Natural killer cell treated with Interleukin-12 subunit alpha and Interleukin-12 subunit beta and Interleukin-15 and Interleukin-18, amount 100 ng/mL, for 72 hours (primary cell): ENCODE data around the gene APC2. TPM values are rescaled to one million over a fixed set of nuclear protein-coding genes. Genes with fewer than 3 reads are reported as not detected.
"Not testable (repeated sequence)": the region's sequence is repeated elsewhere in the genome, so short reads cannot be mapped to it uniquely, and the experiment has no call there.

Experiments
- ATAC-seq, 2 donors: fragments of 150-1000 bp; cut with Tn5 transposase in 1 of 2; sonication (Bioruptor Pico), chemical (Tn5 transposase) in 1 of 2; 2 replicates each; pipeline ENCODE4 v1.10.0; 2021
- DNase-seq: peaks from one replicate; pipeline ENCODE4 v3.0.0; 2022; ENCODE audit warnings: low spot score
- H3K27ac Mint-ChIP-seq, 2 donors: 1 replicate in 1 of 2; 2 replicates in 1 of 2; pipeline ENCODE4 v1.8.0; 2022; ENCODE audit warnings: mixed read lengths in 2 of 2, mild to moderate bottlenecking in 1 of 2, moderate library complexity in 1 of 2
- H3K27me3 Mint-ChIP-seq, 2 donors: 1 replicate in 1 of 2; 2 replicates in 1 of 2; pipeline ENCODE4 v1.8.0; 2022; ENCODE audit warnings: mixed read lengths in 2 of 2
- H3K36me3 Mint-ChIP-seq: one replicate; pipeline ENCODE4 v1.8.0; 2022; ENCODE audit warnings: mixed read lengths
- H3K4me1 Mint-ChIP-seq, 2 donors: 1 replicate in 1 of 2; 2 replicates in 1 of 2; pipeline ENCODE4 v1.8.0; 2022; ENCODE audit warnings: low read depth in 2 of 2, mixed read lengths in 2 of 2, mild to moderate bottlenecking in 1 of 2
- H3K4me3 Mint-ChIP-seq: one replicate; pipeline ENCODE4 v1.8.0; 2022; ENCODE audit warnings: mixed read lengths
- H3K9me3 Mint-ChIP-seq: 2 replicates; pipeline ENCODE4 v1.8.0; 2022; ENCODE audit warnings: mixed read lengths
- total RNA-seq, 2 donors: library from RNA; stranded (reverse); gene quantifications; one replicate each; pipeline ENCODE4 v1.2.3, GENCODE V29; 2022

The APC2 gene
- total RNA-seq, 2 donors from 2014 or later = 0.05 to 0.17 TPM

- Mint-ChIP-seq H3K9me3 (no peaks in the 10 kb centered on the region), H3K27me3 (no peaks in the 10 kb centered on the region), H3K4me3 (no peak overlapping the region), H3K4me1 (peaks cover 4 to 16% of the 10 kb centered on the region in 2 donors), H3K27ac (no peak overlapping the region), H3K36me3 (no peaks in the 10 kb centered on the region)
- DNase-seq (no peak), ATAC-seq (no peak)
Observed at GRCh38 chr19:1473085-1473851, 23.3 kb downstream of the APC2 start.

GRCh38 chr19:1474011-1474764 lies 24.3 kb downstream of the APC2 start:
- DNase-seq = no peak
- no peaks in the 10 kb centered on the region for H3K9me3 Mint-ChIP-seq
- H3K4me3 Mint-ChIP-seq = no peak overlapping the region
- H3K36me3 Mint-ChIP-seq = peaks cover 4% of the 10 kb centered on the region
- no peaks in the 10 kb centered on the region for H3K27me3 Mint-ChIP-seq
- no peak for ATAC-seq
- H3K27ac Mint-ChIP-seq = no peak overlapping the region
- H3K4me1 Mint-ChIP-seq = peaks cover 8 to 19% of the 10 kb centered on the region in 2 donors

DNA sequence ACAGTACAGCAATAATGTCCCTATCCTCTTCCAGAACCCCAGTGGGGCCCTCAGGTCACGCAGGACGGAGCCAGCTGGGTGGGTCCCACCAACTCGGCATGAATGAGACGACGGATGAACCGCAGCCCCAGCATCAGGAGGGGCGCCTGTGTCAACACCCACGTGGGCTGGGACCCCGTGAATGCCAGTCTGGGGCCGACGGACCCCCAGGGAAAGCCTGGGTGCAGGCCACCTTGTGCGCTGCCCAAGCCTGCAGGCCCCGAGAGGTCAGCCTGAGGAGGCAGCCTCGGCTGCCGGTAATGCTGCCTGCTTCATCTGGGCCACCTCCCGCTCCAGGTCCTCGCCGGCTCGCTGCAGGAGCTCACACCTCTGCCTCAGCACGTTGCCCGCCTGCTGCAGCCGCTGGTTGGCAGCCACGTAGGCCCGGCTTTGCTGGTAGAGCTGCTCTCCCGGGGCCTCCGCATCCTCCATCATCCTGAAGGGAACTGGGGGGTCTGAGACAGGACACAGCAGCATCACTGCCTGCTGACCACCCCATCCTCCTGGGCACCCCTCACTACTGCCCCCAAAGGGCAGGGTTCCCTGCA lies 24.9 kb downstream of the APC2 start:
- no peaks in the 10 kb centered on the region for H3K27me3 Mint-ChIP-seq
- no peak overlapping the region for H3K27ac Mint-ChIP-seq
- DNase-seq (no peak), ATAC-seq (no peak)
- H3K36me3 Mint-ChIP-seq = peaks cover 6% of the 10 kb centered on the region
- H3K4me3 Mint-ChIP-seq = no peak overlapping the region
- H3K4me1 Mint-ChIP-seq = peaks cover 10 to 21% of the 10 kb centered on the region in 2 donors
- H3K9me3 Mint-ChIP-seq = no peaks in the 10 kb centered on the region

- Mint-ChIP-seq H3K36me3 (peaks cover 6% of the 10 kb centered on the region), H3K27me3 (no peaks in the 10 kb centered on the region), H3K4me3 (no peak overlapping the region), H3K4me1 (peaks cover 16 to 18% of the 10 kb centered on the region in 2 donors), H3K27ac (no peak overlapping the region), H3K9me3 (no peaks in the 10 kb centered on the region)
- DNase-seq = no peak
- ATAC-seq = no peak
Observed at GRCh38 chr19:1475751-1476437, 26.0 kb downstream of the APC2 start.

DNA sequence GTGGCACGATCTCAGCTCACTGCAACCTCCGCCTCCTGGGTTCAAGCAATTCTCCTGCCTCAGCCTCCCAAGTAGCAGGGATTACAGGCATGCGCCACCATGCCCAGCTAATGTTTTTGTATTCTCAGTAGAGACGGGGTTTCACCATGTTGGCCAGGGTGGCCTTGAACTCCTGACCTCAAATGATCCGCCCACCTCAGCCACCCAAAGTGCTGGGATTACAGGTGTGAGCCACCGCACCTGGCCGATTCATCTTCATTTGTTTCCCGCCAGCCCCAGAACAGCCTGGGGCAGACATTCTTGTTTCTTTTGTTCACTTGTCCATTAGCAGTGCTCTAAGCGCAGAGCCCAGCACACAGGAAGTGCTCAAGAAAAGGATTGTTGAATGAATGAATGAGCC lies 27.1 kb downstream of the APC2 start:
- DNase-seq, H3K27ac Mint-ChIP-seq, H3K9me3 Mint-ChIP-seq, H3K27me3 Mint-ChIP-seq, ATAC-seq, H3K36me3 Mint-ChIP-seq: not testable (repeated sequence)
- Mint-ChIP-seq H3K4me3 (peak overlapping the region; percentile 38), H3K4me1 (peaks cover 16% of the 10 kb centered on the region in 2 donors)

DNA sequence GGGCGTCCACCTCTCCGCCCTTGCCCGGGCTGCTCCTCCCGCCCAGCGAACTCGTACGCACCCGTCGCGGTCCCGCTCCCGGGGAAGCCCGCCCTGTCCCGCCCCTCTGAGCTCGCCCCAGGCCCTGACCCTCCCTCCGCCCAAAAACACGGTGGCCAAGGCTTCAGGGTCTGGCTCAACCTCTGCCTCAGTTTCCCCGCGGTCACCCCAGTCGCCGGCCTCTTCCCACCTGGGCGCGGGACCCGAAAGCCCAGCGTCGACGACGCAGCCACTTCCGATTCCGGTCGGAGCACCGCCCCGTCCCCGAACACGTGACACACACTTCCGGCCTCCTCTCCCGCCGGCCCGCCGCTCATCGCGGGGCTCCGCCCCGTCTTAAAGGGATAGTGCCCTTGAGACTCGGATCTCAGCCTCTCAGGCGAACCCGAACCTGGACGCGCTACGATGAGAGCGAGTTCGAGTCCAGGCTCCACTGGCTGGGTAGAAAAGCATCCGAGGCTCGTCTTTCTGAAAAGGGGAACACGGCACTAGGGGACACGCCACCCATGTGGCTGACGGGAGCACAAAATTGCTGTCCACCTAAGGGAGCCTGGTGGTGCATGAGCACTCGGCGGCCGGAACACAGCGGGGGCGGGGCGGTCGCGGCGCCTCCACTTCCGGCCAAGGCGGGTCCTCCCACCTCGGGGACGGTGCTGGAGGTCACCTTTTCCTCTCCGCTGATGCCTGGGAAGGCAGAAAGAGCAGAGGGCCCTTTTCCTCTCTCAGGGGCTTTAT lies 29.2 kb downstream of the APC2 start, which contains the start of gene C19orf25:
TSS of gene C19orf25 (minus strand) at position 282 of the 774 bp plus-strand sequence. CDS start 312 bp downstream, outside the sequence.
- peak; percentile 96 to 98 for ATAC-seq
- H3K4me1 Mint-ChIP-seq = peaks cover 10 to 16% of the 10 kb centered on the region in 2 donors
- H3K36me3 Mint-ChIP-seq = peaks cover 6% of the 10 kb centered on the region
- peak within 1 kb of the TSS; percentile 80 to 89 for H3K27ac Mint-ChIP-seq
- peak; percentile 95 for DNase-seq
- no peaks in the 10 kb centered on the region for H3K9me3 Mint-ChIP-seq
- no peaks in the 10 kb centered on the region for H3K27me3 Mint-ChIP-seq
- H3K4me3 Mint-ChIP-seq = peak within 1 kb of the TSS; percentile 96

DNA sequence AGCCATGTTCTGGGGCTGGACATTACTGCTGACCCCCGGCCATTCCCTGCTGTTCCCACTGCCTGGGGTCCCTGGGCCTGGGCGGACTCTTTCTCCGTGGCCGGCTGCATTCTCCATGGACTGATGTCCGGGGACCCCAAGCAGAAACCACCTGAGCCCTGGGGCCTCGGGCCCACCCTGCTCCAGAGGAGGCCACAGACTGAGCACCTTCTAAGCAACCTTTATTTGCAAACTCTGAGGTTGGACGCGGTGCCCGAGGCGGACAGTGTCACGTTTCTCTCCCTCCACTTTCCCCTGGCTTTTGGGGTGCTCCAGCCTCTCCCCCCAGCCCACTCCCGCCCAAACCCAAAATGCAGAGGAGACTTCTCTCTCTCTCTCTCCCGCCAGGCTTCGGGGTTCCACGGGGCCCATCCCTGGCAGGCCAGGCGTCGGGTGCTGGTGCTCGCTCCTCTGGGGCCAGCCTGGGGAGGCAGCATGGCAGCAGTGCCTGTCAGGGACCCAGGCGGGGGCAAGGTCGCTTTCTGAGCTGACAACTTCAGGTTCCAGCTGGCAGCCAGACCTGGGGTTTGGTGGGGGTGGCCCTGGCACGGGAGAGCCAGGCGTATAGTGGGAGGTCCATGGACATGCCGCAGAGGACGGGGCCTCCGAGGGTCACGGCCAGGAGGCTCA lies 31.4 kb downstream of the APC2 start:
- peaks cover 10 to 16% of the 10 kb centered on the region in 2 donors for H3K4me1 Mint-ChIP-seq
- H3K36me3 Mint-ChIP-seq = peaks cover 6% of the 10 kb centered on the region
- no peaks in the 10 kb centered on the region for H3K27me3 Mint-ChIP-seq
- no peaks in the 10 kb centered on the region for H3K9me3 Mint-ChIP-seq
- H3K27ac Mint-ChIP-seq = no peak overlapping the region
- DNase-seq (no peak), ATAC-seq (no peak)
- H3K4me3 Mint-ChIP-seq = no peak overlapping the region

DNA sequence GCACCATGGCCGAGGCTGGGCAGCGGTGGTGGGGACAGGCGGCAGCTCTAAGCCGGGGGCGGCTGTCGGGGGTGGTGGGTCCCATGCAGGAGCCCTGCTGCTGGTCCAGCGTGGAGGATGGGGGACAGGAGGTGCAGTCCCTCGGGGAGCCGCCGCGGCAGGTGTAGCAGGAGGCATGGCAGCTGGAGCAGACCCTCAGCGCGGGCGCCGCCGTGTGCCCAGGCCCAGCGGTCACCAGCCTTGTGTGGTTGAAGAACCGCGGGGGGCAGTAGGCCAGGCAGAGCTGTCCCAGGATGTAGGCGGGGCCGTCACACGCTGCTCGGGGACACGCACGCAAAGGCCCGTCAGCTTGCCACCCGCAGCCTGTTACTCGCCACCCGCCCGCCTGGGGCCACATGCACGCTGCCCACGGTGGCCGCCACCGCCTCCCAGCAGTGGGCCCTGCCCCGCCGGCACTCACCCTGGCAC lies 32.0 kb downstream of the APC2 start:
- H3K4me3 Mint-ChIP-seq = no peak overlapping the region
- peaks cover 10 to 16% of the 10 kb centered on the region in 2 donors for H3K4me1 Mint-ChIP-seq
- H3K27me3 Mint-ChIP-seq = no peaks in the 10 kb centered on the region
- DNase-seq = no peak
- no peaks in the 10 kb centered on the region for H3K9me3 Mint-ChIP-seq
- H3K27ac Mint-ChIP-seq = no peak overlapping the region
- ATAC-seq = no peak
- H3K36me3 Mint-ChIP-seq = peaks cover 6% of the 10 kb centered on the region

- H3K27ac Mint-ChIP-seq = no peak overlapping the region
- H3K36me3 Mint-ChIP-seq = peaks cover 6% of the 10 kb centered on the region
- DNase-seq (no peak), ATAC-seq (no peak)
- no peaks in the 10 kb centered on the region for H3K27me3 Mint-ChIP-seq
- H3K4me1 Mint-ChIP-seq = peaks cover 5 to 12% of the 10 kb centered on the region in 2 donors
- H3K4me3 Mint-ChIP-seq = no peak overlapping the region
- H3K9me3 Mint-ChIP-seq = no peaks in the 10 kb centered on the region
Observed at GRCh38 chr19:1482361-1483130, 32.6 kb downstream of the APC2 start.

GRCh38 chr19:1483131-1483978 lies 33.4 kb downstream of the APC2 start:
- H3K27me3 Mint-ChIP-seq = no peaks in the 10 kb centered on the region
- H3K36me3 Mint-ChIP-seq = peaks cover 6% of the 10 kb centered on the region
- ATAC-seq = no peak
- H3K4me1 Mint-ChIP-seq = peaks cover 5 to 12% of the 10 kb centered on the region in 2 donors
- H3K4me3 Mint-ChIP-seq = no peak overlapping the region
- no peak for DNase-seq
- no peaks in the 10 kb centered on the region for H3K9me3 Mint-ChIP-seq
- H3K27ac Mint-ChIP-seq = no peak overlapping the region

DNA sequence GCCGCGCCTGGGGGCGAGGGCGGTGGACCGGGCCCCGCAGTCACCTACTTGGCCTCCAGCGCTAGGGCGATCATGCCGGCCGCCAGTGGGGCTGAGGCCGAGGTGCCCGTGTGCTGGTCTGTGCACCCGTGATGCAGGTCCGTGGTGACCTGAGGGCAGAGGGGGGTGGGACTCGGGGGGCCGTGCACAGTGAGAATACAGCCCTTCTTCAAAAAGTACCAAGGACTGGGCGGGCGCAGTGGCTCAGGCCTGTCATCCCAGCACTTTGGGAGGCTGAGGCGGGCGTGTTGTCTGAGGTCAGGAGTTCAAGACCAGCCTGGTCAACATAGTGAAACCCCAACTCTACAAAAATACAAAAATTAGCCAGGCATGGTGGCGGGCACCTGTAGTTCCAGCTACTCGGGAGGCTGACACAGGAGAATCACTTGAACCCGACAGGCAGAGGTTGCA lies 34.1 kb downstream of the APC2 start:
- DNase-seq (no peak), ATAC-seq (no peak)
- H3K36me3 Mint-ChIP-seq = peaks cover 3% of the 10 kb centered on the region
- no peak overlapping the region for H3K4me3 Mint-ChIP-seq
- H3K27ac Mint-ChIP-seq = no peak overlapping the region
- peaks cover 3 to 10% of the 10 kb centered on the region in 2 donors for H3K4me1 Mint-ChIP-seq
- H3K27me3 Mint-ChIP-seq = no peaks in the 10 kb centered on the region
- no peaks in the 10 kb centered on the region for H3K9me3 Mint-ChIP-seq
